Astrocyte (in vitro differentiated cells and primary cell): ENCODE data around the gene NSD2. TPM values are rescaled to one million over a fixed set of nuclear protein-coding genes. Genes with fewer than 3 reads are reported as not detected.

ENCODE experiments used
- DNase-seq: peaks from one replicate; pipeline ENCODE4 v3.0.0-alpha.2; 2010; ENCODE audit warnings: low read depth
- FAIRE-seq: peaks from 2 replicates; lab custom pipeline; 2011; peaks lifted over from hg19 to GRCh38; lab: Jason Lieb, UNC
- H2AFZ ChIP-seq: 2 replicates; pipeline ENCODE4 v1.6.0; 2012; ENCODE audit warnings: low read depth, low read length, inconsistent platforms
- H3K27ac ChIP-seq: 2 replicates; pipeline ENCODE4 v1.5.1; 2011; ENCODE audit warnings: low read depth, low read length, inconsistent platforms
- H3K27me3 ChIP-seq: 2 replicates; pipeline ENCODE4 v1.6.0; 2011; ENCODE audit warnings: low read length, inconsistent platforms; ENCODE audit not compliant: insufficient read depth
- H3K36me3 ChIP-seq: 2 replicates; pipeline ENCODE4 v1.5.1; 2011; ENCODE audit warnings: low read length, inconsistent platforms; ENCODE audit not compliant: insufficient read depth
- H3K4me1 ChIP-seq: 2 replicates; pipeline ENCODE4 v1.5.1; 2011; ENCODE audit warnings: low read length, inconsistent platforms; ENCODE audit not compliant: insufficient read depth
- H3K4me2 ChIP-seq: 2 replicates; pipeline ENCODE4 v1.6.0; 2012; ENCODE audit warnings: low read length, inconsistent platforms
- H3K4me3 ChIP-seq: 2 replicates; pipeline ENCODE4 v1.5.1; 2011; ENCODE audit warnings: low read depth, mild to moderate bottlenecking, low read length, inconsistent platforms; ENCODE audit not compliant: insufficient read depth
- H3K79me2 ChIP-seq: 2 replicates; pipeline ENCODE4 v1.6.0; 2012; ENCODE audit warnings: mild to moderate bottlenecking, low read length, inconsistent platforms; ENCODE audit not compliant: insufficient read depth
- H3K9ac ChIP-seq: 2 replicates; pipeline ENCODE4 v1.6.0; 2012; ENCODE audit warnings: mild to moderate bottlenecking, low read length, inconsistent platforms
- H3K9me3 ChIP-seq: 2 replicates; pipeline ENCODE4 v1.5.1; 2012; ENCODE audit warnings: low read depth, mild to moderate bottlenecking, low read length, inconsistent platforms; ENCODE audit not compliant: insufficient read depth
- H4K20me1 ChIP-seq: 2 replicates; pipeline ENCODE4 v1.6.0; 2012; ENCODE audit warnings: low read length, inconsistent platforms; ENCODE audit not compliant: insufficient read depth
- H3K27ac Mint-ChIP-seq: one replicate; pipeline ENCODE4 v1.8.0; 2021; ENCODE audit warnings: mild to moderate bottlenecking, mixed read lengths; ENCODE audit not compliant: unreplicated experiment
- H3K27me3 Mint-ChIP-seq: one replicate; pipeline ENCODE4 v1.8.0; 2021; ENCODE audit warnings: low read depth, mixed read lengths; ENCODE audit not compliant: unreplicated experiment
- H3K36me3 Mint-ChIP-seq: one replicate; pipeline ENCODE4 v1.8.0; 2021; ENCODE audit warnings: low read depth, mixed read lengths; ENCODE audit not compliant: unreplicated experiment
- H3K4me1 Mint-ChIP-seq: one replicate; pipeline ENCODE4 v1.8.0; 2021; ENCODE audit warnings: low read depth, mixed read lengths; ENCODE audit not compliant: unreplicated experiment
- H3K4me3 Mint-ChIP-seq: one replicate; pipeline ENCODE4 v1.8.0; 2021; ENCODE audit warnings: mild to moderate bottlenecking, moderate library complexity, mixed read lengths; ENCODE audit not compliant: unreplicated experiment
- H3K9me3 Mint-ChIP-seq: one replicate; pipeline ENCODE4 v1.8.0; 2021; ENCODE audit warnings: mild to moderate bottlenecking, mixed read lengths; ENCODE audit not compliant: unreplicated experiment
- EZH2 ChIP-seq: IDR thresholded peaks from 2 replicates; pipeline ENCODE4 v1.6.1; 2012; ENCODE audit warnings: mild to moderate bottlenecking, low read length, inconsistent platforms; ENCODE audit not compliant: insufficient read depth
- total RNA-seq: library from RNA; stranded (reverse); gene quantifications from 2 replicates; pipeline ENCODE4 v1.2.1, GENCODE V29; 2021
- TF ChIP-seq, protein P1 (sequence below): IDR thresholded peaks from 2 replicates; pipeline ENCODE4 v1.5.1; 2011; ENCODE audit warnings: low read depth, mild to moderate bottlenecking, inconsistent platforms, low read length, moderate library complexity; ENCODE audit not compliant: insufficient read depth

The NSD2 gene
- total RNA-seq, 1 donor from 2014 or later = 31.3 TPM

DNA sequence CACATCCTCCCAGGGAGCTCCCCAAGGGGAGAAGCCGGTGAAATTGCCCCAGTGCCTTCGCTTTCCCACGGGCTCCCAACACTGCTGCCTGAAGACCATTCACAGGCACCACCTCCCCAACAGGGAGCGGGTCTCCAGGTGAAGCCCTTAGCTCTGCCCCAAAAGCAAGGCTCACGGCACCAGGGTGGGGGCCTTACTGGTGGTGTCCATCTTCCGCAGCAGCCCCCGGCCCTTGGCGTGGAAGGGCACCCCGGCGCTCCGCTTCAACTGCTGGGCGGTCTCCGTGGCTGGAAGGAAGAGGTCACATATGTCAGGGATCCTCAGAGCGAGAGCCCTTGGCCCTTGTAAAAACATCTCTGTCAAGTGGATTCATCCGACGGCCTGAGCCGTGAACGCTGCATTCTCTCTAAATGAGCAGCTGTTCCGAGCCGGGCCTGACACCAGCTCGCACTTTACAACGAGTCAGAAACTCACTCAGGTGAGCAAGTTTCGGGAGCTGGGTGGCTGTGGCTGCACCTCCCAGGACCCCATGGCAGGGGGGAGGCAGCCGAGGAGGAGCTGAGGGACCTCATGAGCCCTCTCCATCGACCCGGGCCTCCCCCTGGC, 116.6 kb downstream of the NSD2 start:
- Histone ChIP-seq H3K27me3 (no peaks in the 10 kb centered on the region), H3K9ac (no peak overlapping the region), H2AFZ (no peak overlapping the region), H3K79me2 (peaks cover 12% of the 10 kb centered on the region), H3K9me3 (no peaks in the 10 kb centered on the region), H3K36me3 (peaks cover 8% of the 10 kb centered on the region), H3K4me2 (no peak overlapping the region), H3K27ac (no peak overlapping the region), H3K4me1 (no peaks in the 10 kb centered on the region), H4K20me1 (peaks cover 26% of the 10 kb centered on the region), H3K4me3 (no peak overlapping the region)
- Mint-ChIP-seq H3K9me3 (no peaks in the 10 kb centered on the region), H3K4me3 (no peak overlapping the region), H3K4me1 (no peaks in the 10 kb centered on the region), H3K27me3 (no peaks in the 10 kb centered on the region), H3K36me3 (peaks cover 15% of the 10 kb centered on the region), H3K27ac (no peak overlapping the region)
- no peak for DNase-seq
- TF ChIP-seq, protein P1, sequence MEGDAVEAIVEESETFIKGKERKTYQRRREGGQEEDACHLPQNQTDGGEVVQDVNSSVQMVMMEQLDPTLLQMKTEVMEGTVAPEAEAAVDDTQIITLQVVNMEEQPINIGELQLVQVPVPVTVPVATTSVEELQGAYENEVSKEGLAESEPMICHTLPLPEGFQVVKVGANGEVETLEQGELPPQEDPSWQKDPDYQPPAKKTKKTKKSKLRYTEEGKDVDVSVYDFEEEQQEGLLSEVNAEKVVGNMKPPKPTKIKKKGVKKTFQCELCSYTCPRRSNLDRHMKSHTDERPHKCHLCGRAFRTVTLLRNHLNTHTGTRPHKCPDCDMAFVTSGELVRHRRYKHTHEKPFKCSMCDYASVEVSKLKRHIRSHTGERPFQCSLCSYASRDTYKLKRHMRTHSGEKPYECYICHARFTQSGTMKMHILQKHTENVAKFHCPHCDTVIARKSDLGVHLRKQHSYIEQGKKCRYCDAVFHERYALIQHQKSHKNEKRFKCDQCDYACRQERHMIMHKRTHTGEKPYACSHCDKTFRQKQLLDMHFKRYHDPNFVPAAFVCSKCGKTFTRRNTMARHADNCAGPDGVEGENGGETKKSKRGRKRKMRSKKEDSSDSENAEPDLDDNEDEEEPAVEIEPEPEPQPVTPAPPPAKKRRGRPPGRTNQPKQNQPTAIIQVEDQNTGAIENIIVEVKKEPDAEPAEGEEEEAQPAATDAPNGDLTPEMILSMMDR = no peak
- no peak for TF ChIP-seq EZH2
- no peak for FAIRE-seq

DNA sequence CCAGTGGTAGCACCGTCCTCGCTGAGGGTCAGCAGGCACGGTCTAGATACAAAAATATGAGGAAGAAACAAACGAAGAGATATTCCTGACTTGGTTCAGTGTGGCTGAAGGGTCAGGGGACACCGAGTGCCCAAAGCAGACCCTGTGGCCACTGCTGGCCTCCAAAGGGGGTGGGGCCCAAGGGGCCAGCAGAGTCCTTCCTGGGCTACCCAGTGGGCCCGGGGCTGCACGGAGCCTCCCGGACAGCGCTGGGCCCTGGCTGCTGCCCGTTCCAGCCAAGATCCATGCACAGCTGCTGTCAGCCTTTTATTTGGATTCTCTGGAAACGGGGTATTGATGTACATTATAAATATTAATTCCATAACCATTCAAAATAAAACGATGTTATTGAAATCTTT, 117.1 kb downstream of the NSD2 start:
- H3K4me3 Mint-ChIP-seq = no peak overlapping the region
- Histone ChIP-seq H3K4me2 (no peak overlapping the region), H3K36me3 (peaks cover 6% of the 10 kb centered on the region), H3K27ac (no peak overlapping the region), H3K4me3 (no peak overlapping the region), H2AFZ (no peak overlapping the region), H3K4me1 (no peaks in the 10 kb centered on the region), H4K20me1 (peaks cover 26% of the 10 kb centered on the region), H3K27me3 (no peaks in the 10 kb centered on the region), H3K79me2 (peaks cover 16% of the 10 kb centered on the region), H3K9ac (no peak overlapping the region), H3K9me3 (no peaks in the 10 kb centered on the region)
- no peak overlapping the region for H3K27ac Mint-ChIP-seq
- TF ChIP-seq, protein P1 = no peak
- no peak for TF ChIP-seq EZH2
- DNase-seq (no peak), FAIRE-seq (no peak)
- peaks cover 15% of the 10 kb centered on the region for H3K36me3 Mint-ChIP-seq
- H3K9me3 Mint-ChIP-seq = no peaks in the 10 kb centered on the region
- H3K27me3 Mint-ChIP-seq = no peaks in the 10 kb centered on the region
- no peaks in the 10 kb centered on the region for H3K4me1 Mint-ChIP-seq

DNA sequence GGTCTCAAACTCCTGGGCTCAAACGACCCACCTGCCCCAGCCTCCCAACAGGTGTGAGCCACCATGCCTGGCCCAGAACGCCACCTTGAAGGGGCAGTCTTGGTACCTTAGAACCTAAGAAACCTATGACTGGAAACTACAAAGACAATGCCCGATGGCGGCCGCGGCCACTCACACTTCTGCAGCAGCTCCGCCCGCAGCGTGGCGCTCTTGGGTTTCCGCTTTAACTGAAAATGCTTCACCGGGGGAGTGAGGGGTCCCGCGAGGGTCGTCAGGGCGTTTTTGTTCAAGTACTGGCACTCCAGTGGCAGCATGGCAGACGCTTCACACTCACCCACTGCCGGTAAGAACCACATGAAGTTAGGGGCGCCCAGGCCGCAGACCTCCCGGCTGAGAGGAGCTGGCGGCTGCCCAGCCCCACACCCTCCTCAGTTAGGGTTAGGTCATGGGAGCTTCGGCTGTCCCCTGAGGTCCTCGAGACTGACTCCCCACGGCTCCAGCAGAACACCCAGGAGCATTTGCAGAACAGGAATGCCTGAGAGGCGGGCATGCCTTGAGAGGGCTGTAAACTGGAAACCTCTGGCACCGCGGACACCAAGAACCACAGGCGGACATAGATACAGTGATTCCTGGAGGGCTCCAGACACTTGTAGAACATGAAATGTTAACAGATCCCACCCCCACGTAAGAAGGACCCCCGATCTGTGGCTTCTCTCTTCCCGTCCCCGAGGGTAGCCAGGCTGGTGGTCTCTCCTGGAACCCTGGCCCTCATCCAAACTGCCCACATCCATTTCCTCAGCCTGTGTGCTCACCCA, 118.5 kb downstream of the NSD2 start:
- Histone ChIP-seq H3K4me2 (no peak overlapping the region), H2AFZ (no peak overlapping the region), H3K36me3 (peaks cover 6% of the 10 kb centered on the region), H3K79me2 (peaks cover 26% of the 10 kb centered on the region), H3K9ac (no peak overlapping the region), H3K4me1 (no peaks in the 10 kb centered on the region), H3K9me3 (no peaks in the 10 kb centered on the region), H3K27ac (no peak overlapping the region), H3K4me3 (no peak overlapping the region), H4K20me1 (peaks cover 23% of the 10 kb centered on the region), H3K27me3 (no peaks in the 10 kb centered on the region)
- Mint-ChIP-seq H3K36me3 (peaks cover 15% of the 10 kb centered on the region), H3K27ac (no peak overlapping the region), H3K9me3 (no peaks in the 10 kb centered on the region), H3K4me3 (no peak overlapping the region), H3K4me1 (no peaks in the 10 kb centered on the region), H3K27me3 (no peaks in the 10 kb centered on the region)
- TF ChIP-seq EZH2 = no peak
- TF ChIP-seq, protein P1 = no peak
- FAIRE-seq = no peak
- DNase-seq = no peak
